PC-9 (cell line): Measurements from ENCODE around the gene TSFM.

Experiments used
- CTCF ChIP-seq: fragments of 200-600 bp; sonication (generic); conservative IDR thresholded peaks from 2 replicates; pipeline ENCODE4 v1.6.1; 2017; ENCODE audit warnings: mixed run types, antibody characterized with exemption, mild to moderate bottlenecking, moderate library complexity
- EZH2 ChIP-seq: fragments of 200-600 bp; sonication (generic); IDR thresholded peaks from 2 replicates; pipeline ENCODE4 v1.8.0; 2017; ENCODE audit warnings: antibody characterized with exemption, low read depth

- no peak for TF ChIP-seq EZH2
- no peak for TF ChIP-seq CTCF
These were observed 46.4 kb upstream of the TSFM start for GRCh38 chr12:57735952-57736740.
